GM19328 (cell line): Measurements from ENCODE around the gene USP12.

Source experiments
- ATAC-seq: cut with Tn5 transposase; IDR thresholded peaks from one replicate; pipeline ENCODE4 v1.9.1; 2021; ENCODE audit warnings: mild to moderate bottlenecking, moderate library complexity; ENCODE audit not compliant: unreplicated experiment

USP12 gene

DNA sequence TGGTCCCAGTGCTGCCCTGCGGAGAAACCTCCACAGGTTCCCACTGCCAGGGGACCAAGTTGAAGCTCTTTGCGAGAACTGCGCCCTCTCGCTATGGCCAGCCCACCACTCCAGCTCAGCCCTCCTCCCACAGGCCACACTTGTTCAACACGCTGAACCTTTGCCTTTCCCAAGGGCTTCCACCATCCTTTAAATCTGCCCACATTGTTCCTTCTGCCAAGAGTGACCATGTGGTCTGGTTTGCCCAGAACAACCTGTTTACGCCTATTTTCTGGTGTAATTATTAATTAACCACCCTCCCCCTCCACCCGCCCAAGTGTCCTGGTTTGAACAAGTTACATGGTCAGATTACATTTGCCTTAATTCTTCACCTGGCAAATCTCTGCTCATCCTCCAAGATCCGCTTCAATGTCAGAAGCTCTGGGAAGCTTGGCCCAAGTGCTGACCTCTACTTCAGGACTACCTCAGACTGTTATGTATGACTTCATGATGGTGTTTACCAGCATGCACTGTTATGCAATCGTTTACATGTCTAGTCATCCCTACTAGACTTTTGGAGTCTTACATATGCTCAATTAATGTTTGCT lies 12.0 kb upstream of the USP12 start:
- ATAC-seq, result no peak

DNA sequence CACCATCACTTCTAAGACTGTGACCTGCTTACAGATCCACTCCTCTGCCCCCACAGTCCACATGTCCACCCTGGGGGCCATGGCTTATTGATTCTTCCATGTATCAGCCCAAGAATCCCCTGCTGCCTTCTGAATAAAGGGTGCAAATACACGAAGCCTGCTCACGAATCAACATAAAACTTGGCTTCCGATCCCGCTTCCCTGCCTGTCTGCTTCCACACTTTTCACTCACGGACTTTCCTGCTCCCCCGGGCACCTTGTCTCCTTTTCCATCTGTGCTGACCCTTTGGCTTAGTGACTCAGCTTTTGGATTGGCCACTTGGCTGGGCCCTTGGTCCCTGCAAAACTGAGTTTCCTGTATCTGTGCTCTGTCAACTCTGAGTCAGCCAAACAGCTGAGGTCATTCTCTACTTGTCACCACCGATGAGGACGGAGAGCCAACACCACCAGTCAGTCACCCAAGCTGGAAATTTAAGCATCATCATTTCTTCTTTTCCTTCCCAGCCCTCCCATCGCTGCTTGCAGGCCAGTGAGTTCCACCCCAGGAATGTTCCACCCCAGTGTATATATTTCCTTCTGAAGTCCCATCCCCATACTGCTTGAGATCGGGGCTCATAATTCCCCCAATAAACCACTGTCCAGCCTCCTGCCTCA lies 11.4 kb upstream of the USP12 start:
- no peak for ATAC-seq

DNA sequence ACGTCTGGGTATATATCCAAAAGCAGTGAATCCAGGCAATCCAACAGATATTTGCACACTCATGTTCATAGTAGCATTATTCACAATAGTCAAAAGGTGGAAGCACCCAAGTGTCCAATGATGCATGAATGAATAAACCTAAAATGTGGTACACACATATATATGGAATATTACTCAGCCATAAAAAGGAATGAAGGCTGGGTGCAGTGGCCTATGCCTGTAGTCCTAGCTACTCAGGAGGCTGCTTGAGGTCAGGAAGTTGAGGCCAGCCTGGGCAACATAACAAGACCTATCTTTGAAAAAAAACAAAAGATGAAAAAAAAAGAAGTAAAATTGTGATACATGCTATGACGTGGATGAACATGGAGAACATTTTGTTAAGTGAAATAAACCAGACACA lies 10.4 kb upstream of the USP12 start:
- no peak for ATAC-seq

DNA sequence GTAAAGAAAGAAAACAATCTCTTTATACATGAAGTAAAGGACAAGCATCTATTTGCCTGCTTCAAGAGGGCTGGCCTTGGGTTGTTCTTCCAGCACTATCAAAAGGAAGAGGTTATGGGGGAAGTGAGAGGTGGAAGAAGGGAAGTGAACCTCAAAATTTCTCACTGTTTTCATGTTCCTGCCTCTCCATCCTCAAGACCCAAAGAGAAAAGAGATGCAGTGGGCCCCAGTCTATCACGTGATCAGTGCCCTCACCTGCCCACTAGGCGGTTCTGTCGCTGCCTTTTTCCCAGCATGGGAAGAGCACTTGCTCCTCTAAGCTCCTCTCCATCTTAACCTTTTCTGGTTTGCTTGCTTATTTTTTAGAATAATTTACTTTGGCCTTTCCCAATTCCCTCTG lies 6.2 kb upstream of the USP12 start:
- no peak for ATAC-seq

DNA sequence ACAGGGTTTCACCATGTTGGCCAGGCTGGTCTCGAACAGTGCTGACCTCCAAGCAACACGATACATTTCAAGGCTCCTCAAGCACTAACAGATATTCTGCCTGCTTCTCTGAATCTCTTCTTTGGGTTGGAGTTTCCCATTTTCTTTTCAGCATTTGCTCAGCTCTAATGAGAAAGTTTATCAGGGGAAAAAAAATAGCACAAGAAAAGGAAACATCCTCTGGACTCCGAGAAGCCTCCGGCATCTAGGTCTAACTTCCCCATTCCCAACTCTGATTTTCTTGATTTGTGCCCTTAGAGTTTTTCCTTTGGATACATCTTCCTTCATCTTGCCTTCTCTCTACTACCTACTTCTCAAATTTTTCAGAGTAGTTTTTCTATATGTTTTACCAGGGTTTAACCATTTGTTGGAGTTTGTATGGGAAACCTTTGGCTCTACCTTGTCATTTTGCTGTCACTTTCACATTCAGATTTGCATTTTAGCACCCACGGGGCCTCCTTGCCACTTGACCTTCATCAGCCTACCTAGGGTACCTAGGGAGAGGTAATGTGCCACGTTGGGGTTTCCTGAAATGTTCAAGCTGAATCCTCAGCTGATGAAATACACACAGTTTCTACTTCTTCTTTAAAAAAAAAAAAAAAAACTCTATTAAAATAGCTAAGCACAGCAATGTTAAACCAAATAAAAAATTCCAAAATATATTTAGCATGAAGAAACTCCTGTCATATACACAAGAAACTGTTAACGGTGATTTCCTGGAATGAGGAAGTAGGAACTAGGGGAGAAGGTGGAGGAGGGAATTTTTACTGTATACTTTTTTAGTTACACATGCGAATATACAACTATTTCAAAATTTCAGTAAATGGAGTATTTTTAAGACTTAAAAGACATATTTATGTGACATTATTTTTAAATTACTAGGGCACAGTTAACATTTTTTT lies 5.1 kb upstream of the USP12 start:
- no peak for ATAC-seq

DNA sequence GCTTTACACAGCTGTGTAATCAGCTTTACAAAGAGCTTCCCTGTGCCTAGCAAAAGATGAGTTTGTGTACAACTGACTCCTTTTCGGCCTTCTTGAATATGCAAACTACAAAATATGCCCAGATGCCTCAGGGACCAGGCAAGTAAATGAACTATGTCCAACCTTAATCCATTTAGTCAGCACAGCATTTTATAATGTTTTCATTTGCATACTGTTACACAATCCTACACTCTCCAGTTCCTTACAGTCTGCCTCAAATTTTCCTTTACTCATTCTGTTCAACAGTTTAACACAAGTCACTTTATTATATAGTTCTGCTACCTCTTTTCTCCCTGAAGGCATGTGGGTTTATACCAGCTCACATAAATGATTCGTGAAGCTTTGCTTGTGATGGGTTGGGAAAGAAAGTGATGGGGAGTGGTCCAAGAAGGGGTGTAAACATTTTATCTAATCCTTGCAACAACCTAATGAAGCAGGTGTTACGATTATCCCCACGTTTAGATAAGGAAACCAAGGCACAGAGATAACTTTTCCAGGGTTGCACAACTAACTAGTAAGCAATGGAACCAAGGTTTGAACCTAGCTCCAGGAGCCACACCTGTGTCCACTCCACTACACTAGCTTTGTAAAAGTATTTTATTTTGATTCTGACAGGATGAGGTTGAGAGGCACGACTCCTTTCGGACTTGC lies 3.3 kb upstream of the USP12 start:
- ATAC-seq, result no peak

DNA sequence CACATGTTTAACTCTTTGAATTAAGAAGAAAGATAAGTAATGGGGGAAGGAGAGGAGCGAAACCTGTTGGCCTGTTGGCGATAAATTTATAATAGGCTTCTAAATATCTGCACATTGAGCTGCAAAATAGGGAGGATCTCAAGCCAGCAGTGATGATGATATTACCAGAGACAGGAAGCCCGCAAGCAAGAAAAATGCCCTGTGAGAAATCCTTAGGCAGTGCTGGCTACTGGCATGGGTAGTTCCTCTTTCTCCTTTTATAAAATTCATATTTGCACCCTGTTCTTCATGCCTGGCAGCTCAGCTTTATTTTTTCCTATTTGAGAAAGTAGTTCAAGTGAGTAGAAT lies 858 bp upstream of the USP12 start:
- no peak for ATAC-seq

DNA sequence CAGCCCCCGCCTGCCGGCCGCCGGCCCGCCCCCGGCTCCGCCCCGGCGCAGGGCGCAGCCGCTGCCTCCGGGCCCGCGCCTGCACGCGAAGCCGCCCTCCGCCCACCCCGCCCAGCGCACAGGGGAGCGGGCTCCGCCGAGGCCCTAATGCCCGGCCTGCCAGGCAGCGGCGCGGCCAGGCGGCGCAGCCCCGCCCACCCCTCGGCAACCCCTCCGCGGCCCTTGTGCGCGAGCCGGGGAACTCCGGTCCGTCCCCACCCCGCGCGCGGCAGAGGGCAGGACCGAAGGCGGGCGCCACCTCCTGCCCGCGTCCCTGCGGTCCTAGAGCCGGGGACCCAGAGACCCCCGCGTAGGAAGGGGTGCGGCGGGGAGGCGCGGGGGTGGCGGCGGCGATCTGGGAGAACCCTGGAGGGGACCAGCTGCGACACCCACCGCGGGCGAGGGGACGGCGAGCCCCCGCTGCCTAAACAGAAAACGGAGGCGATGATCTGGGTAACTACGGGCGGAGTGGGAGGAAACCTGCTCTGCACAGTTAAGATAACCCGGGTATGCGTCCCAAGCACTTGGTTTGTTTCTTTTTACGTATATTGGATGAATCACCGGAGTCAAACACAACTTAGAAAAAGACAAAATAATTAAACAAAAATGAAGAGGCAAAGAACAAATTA lies 350 bp upstream of the USP12 start:
- peak; percentile 85 for ATAC-seq

DNA sequence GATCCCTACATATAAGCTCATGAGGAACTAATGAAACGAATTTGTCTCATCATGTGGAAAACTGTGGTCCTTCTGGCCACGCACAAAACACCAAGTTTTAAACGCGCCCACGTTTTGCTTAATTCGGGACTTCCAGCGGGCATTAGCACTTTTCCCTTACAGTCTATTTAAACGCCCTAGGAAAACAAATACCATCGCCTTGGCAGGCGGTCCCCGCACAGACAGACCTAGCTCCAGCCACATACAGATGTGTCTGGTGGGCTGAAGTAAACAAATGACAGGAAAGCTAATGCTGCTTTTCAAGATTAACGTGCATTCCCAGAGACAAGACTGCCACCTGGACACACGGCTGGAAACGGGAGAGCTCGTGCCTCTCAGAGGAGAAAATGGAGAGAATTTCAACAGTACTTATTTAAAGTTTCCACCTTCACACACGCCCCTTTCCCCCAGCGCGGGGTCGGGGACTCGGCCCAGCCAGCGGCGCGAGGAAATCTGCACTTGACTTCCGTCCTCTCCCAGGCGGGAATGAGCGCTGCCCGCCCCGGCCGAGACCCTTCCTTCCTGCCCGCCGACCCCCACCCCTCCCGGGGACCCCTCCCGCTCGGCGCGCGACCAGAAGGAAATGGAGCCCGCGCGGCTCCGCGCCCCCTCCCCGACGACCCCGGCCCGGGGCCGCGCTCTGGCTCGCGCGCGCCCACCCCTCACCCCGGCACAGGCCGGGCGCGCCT lies 931 bp downstream of the USP12 start:
- no peak for ATAC-seq

DNA sequence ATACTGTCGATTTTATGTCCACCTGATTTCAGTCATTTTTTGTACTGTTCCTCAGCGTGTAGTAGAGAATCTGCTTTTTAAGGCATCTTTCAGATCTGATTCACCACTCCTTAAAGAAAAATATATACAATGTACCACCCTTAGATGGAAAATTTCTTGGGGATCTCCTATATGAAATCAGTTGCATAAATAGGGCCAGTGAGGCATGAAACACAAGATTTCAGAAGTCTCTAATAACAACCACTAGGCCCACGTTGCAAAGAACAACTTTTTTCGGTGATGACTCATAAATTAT lies 1.4 kb downstream of the USP12 start:
- ATAC-seq, result no peak

DNA sequence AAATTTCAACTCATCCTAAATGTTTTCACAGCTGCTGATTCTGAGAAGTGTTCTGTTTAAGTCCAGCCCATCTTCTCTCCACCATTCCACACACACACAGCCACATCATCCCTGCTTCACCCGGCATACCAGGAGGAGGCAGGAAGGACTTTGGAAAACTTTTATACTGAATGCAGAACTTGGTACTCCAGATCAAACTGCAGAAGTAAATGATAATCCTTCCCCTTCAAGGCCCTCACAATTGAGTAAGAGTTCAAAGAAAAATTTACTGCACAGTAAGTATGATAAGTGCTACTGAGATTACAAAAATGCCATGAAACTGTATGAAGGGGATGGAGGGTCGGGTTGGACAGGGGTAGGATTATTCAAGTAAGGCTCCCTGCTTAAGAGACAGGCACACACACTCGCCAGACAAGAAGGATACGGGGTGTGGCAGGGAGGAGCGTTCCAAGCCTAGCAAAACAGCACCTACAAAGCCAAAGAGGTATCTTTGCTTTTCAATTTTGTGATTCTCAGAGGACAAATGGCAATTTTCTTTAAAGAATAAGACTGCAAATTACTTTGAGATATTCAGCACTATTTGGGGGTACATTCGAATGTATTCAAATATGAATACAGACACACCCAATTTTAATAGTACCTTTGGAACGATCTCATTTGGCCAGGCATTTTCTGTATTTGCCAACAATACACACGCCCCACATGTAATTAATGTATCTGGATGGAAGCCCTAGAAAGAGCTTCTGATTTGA lies 2.5 kb downstream of the USP12 start:
- no peak for ATAC-seq

DNA sequence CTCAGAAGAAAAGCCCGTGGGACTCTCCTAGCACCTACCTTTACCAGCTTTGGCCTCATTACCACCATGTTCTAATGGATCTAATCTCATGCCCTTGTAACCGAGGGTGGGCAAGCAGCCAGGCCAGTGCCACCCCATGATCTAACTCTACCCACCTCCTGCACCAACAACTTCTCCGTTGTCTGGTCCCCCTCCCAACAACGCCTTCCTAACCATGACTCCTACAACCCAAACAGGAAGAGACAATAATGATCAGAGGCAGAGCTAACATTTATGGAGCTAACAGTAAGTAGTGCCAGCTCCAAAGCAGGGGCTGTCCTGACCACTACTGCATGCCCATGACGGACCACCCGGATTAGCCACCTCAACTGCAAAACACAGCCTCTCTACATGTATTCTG lies 3.5 kb downstream of the USP12 start:
- ATAC-seq, result no peak

DNA sequence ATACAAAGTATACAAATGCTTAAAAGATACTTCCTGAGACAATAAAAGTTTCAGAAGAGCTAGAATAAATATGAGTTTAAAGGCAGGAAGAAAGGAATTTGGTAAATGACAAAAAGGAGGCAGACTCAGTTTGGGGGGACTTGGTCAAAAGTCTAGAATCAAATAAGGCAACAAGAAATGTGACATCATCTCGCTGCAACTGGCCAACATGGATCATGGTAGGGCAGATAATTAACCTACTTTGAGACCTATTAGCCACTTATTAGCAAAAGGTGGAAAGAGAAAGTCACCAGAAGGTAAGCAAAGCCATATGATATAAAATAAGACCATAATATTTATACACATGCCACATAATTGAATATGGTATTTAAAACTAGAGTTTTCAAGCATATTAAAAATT lies 5.3 kb downstream of the USP12 start:
- no peak for ATAC-seq

DNA sequence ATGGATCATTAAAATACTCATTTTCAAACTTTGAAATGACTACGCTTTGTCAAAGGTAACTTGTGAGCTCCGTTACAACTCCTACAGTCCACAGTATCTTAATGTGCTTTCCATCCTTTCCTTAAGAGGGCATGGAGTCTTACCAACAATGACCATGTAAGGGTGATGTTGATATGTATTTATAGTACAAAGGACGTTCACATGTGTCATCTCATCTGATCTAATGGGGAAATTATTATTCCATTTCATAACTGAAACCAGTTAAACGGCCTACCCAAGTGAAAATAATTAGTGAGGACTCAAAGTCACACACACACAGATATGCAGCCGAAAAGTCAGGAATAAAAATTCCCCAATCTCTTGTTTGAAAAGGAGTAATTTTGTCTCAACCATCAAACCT lies 9.6 kb downstream of the USP12 start:
- ATAC-seq, result no peak

DNA sequence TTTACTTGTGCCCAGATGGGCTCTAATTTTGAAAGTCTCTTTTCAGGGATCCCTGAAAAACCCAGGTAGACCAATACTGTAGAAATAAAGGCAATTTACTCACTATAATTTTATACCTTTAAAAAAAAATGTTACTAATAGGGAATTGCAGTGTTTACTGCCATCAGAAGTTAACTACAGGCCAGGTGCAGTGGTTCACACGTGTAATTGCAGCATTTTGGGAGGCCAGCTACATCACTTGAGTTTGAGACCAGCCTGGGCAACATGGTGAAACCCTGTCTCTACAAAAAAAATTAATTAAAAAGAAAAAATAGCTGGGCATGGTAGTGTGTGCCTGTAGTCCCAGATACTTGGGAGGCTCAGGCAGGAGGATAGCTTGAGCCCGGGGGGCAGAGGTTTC lies 10.2 kb downstream of the USP12 start:
- no peak for ATAC-seq

DNA sequence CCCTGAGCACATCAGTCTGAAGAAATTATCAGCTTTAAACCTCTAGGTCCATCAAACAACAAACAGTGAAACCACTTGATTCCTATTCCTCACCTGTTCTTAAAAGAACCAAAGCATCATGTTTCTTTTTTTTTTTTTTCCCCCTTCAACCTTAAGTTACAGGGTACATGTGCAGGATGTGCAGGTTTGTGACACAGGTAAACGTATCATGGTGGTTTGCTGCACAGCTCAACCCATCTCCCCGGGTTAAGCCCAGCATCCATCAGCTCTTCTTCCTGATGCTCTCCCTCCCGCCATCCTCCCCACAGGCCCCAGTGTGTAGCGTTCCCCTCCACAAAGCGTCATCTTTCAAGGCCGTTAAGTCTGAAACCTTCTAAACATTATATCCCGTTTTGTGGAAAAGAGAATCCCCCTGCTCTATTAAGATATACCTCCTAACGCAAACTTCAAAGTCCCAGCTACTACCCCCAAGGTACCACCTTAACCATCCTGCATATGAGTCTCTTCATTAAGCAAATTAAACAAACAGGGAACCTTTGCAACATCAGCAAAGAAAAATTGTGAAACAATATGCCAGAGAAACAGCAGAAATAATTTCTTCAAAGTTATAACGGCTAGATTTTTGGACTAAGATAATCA lies 10.8 kb downstream of the USP12 start:
- ATAC-seq, result no peak

DNA sequence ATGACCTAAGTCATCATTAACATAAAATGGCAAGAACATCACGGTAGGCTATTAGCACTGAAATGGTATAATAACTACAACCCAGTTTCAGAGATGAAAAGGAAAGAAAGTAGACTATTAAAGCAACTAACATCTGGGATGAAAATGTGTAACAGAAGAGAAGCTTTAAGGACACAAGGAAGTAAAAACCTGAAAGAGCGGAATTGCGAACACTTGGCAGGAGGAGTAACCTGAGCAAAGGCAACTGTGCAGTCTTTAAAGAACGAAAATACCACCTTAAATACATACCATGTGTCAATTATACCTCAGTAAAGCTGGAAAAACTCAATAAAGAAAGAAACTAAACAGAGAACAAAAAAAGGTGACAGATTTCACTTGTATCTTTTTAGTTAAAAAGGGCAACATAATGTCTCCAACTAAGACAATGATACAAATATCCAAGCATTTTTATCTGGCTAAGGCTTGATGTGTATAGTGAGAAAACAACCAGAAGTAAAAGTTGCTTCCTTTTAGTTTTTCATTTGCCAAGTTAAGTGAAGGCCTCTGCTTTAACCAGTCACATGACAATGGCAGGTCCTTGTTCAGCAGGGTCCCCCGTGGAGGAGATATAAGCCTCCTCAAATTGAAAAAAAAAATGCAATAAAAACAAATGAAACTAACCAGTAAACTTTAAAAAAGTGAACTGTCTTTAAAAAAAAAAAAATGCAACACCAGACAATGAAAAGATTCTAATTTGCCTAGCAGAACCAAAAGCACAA lies 11.6 kb downstream of the USP12 start:
- ATAC-seq, result no peak

DNA sequence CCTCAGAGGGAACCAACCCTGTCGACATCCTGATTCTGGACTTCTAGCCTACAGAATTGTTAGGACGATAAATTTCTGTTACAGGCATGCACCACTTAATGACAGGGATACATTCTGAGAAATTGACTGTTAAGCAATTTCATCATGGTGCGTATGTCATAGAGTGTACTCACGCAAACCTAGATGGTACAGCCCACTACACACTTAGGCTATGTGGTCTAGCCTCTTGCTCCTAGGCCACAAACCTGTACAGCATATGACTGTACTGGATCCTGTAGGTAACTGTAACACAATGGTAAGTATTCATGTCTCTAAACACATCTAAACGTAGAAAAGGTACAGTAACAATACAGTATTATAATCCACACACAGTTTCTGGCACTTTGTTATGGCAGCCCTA lies 13.3 kb downstream of the USP12 start:
- no peak for ATAC-seq
